SIG-M5 (cell line): ENCODE data around the gene POFUT2.

Experiments
- DNase-seq: peaks from one replicate; lab custom pipeline; 2025; lab: John Stamatoyannopoulos, UW

POFUT2 gene

GRCh38 chr21:45262041-45262581, 25.6 kb downstream of the POFUT2 start:
- no peak for DNase-seq

GRCh38 chr21:45261093-45261492, 26.6 kb downstream of the POFUT2 start:
- DNase-seq = no peak

- no peak for DNase-seq
Measured at GRCh38 chr21:45260191-45260825, 27.4 kb downstream of the POFUT2 start.

GRCh38 chr21:45259206-45259840, 28.4 kb downstream of the POFUT2 start:
- DNase-seq = no peak

GRCh38 chr21:45258466-45258865, 29.2 kb downstream of the POFUT2 start:
- no peak for DNase-seq

- DNase-seq = no peak
Measured at GRCh38 chr21:45257673-45258341, 29.9 kb downstream of the POFUT2 start.

GRCh38 chr21:45256912-45257672, 30.6 kb downstream of the POFUT2 start:
- no peak for DNase-seq

- DNase-seq = no peak
Measured at GRCh38 chr21:45256021-45256911, 31.4 kb downstream of the POFUT2 start.

GRCh38 chr21:45255381-45256020, 32.2 kb downstream of the POFUT2 start:
- DNase-seq = no peak

- DNase-seq = no peak
Measured at GRCh38 chr21:45254460-45254930, 33.2 kb downstream of the POFUT2 start.

- DNase-seq = no peak
Measured at GRCh38 chr21:45253633-45254459, 33.8 kb downstream of the POFUT2 start.

- no peak for DNase-seq
Measured at GRCh38 chr21:45253180-45253579, 34.5 kb downstream of the POFUT2 start.

- no peak for DNase-seq
Measured at GRCh38 chr21:45252448-45252925, 35.2 kb downstream of the POFUT2 start.

- DNase-seq = no peak
Measured at GRCh38 chr21:45251635-45252447, 35.9 kb downstream of the POFUT2 start.

- no peak for DNase-seq
Measured at GRCh38 chr21:45250914-45251634, 36.6 kb downstream of the POFUT2 start.

GRCh38 chr21:45250272-45250671, 37.4 kb downstream of the POFUT2 start:
- no peak for DNase-seq

- no peak for DNase-seq
Measured at GRCh38 chr21:45249626-45250025, 38.1 kb downstream of the POFUT2 start.

- DNase-seq = no peak
Measured at GRCh38 chr21:45248893-45249381, 38.8 kb downstream of the POFUT2 start.
